H9 (cell line): ENCODE data around the gene GCSH. TPM values are rescaled to one million over a fixed set of nuclear protein-coding genes. Genes with fewer than 3 reads are reported as not detected.

Source experiments
- DNase-seq: peaks from one replicate; pipeline ENCODE4 v3.0.0-alpha.2; 2017
- H2AFZ ChIP-seq: one replicate; pipeline ENCODE4 v1.6.1; 2013; ENCODE audit warnings: mild to moderate bottlenecking, low read length, control low read depth, moderate library complexity
- H2AK5ac ChIP-seq: 2 replicates; pipeline ENCODE4 v1.6.1; 2013; ENCODE audit warnings: low read length, control low read depth, mixed read lengths; ENCODE audit not compliant: insufficient read length
- H2BK120ac ChIP-seq: one replicate; pipeline ENCODE4 v1.6.1; 2013; ENCODE audit warnings: low read depth, mild to moderate bottlenecking, low read length, control low read depth, inconsistent platforms; ENCODE audit not compliant: poor library complexity, severe bottlenecking
- H2BK12ac ChIP-seq: 2 replicates; pipeline ENCODE4 v1.6.1; 2013; ENCODE audit warnings: low read length, control low read depth, mixed read lengths, low read depth; ENCODE audit not compliant: insufficient read length
- H2BK15ac ChIP-seq: 2 replicates; pipeline ENCODE4 v1.6.1; 2013; ENCODE audit warnings: low read depth, low read length, control low read depth
- H2BK20ac ChIP-seq: one replicate; pipeline ENCODE4 v1.6.1; 2013; ENCODE audit warnings: low read depth, mild to moderate bottlenecking, low read length, control low read depth, inconsistent platforms; ENCODE audit not compliant: poor library complexity, severe bottlenecking
- H2BK5ac ChIP-seq: 2 replicates; pipeline ENCODE4 v1.6.1; 2013; ENCODE audit warnings: low read length, control low read depth, mixed read lengths; ENCODE audit not compliant: insufficient read length
- H3K14ac ChIP-seq: 2 replicates; pipeline ENCODE4 v1.6.1; 2013; ENCODE audit warnings: low read length, control low read depth; ENCODE audit not compliant: insufficient read depth
- H3K18ac ChIP-seq: 2 replicates; pipeline ENCODE4 v1.6.1; 2013; ENCODE audit warnings: low read depth, mild to moderate bottlenecking, mixed read lengths, low read length, control low read depth; ENCODE audit not compliant: insufficient read length
- H3K23ac ChIP-seq: 2 replicates; pipeline ENCODE4 v1.6.1; 2013; ENCODE audit warnings: low read length, control low read depth, mixed read lengths, low read depth; ENCODE audit not compliant: insufficient read length
- H3K23me2 ChIP-seq: 2 replicates; pipeline ENCODE4 v1.6.1; 2013; ENCODE audit warnings: low read depth, mild to moderate bottlenecking, mixed read lengths, low read length, control low read depth; ENCODE audit not compliant: insufficient read length, poor library complexity, severe bottlenecking
- H3K27ac ChIP-seq: 2 replicates; pipeline ENCODE4 v1.5.1; 2013; ENCODE audit warnings: low read length, control low read depth, mixed read lengths, low read depth; ENCODE audit not compliant: insufficient read length
- H3K27me3 ChIP-seq: 2 replicates; pipeline ENCODE4 v1.6.1; 2013; ENCODE audit warnings: low read length, control low read depth, inconsistent platforms; ENCODE audit not compliant: insufficient read depth
- H3K4ac ChIP-seq: 2 replicates; pipeline ENCODE4 v1.6.1; 2013; ENCODE audit warnings: low read depth, mild to moderate bottlenecking, control low read depth, inconsistent platforms, low read length, moderate library complexity
- H3K4me1 ChIP-seq: 2 replicates; pipeline ENCODE4 v1.6.1; 2013; ENCODE audit warnings: low read length, control low read depth, inconsistent platforms; ENCODE audit not compliant: insufficient read depth
- H3K4me2 ChIP-seq: 2 replicates; pipeline ENCODE4 v1.6.1; 2013; ENCODE audit warnings: low read length, control low read depth, mixed read lengths; ENCODE audit not compliant: insufficient read length, insufficient read depth
- H3K56ac ChIP-seq: 2 replicates; pipeline ENCODE4 v1.6.1; 2013; ENCODE audit warnings: low read depth, mild to moderate bottlenecking, mixed read lengths, low read length, control low read depth; ENCODE audit not compliant: insufficient read length
- H3K79me1 ChIP-seq: 2 replicates; pipeline ENCODE4 v1.6.1; 2013; ENCODE audit warnings: low read depth, mild to moderate bottlenecking, moderate library complexity, low read length, control low read depth, inconsistent platforms; ENCODE audit not compliant: insufficient read depth, poor library complexity, severe bottlenecking
- H3K79me2 ChIP-seq: 2 replicates; pipeline ENCODE4 v1.6.1; 2013; ENCODE audit warnings: low read length, control low read depth, inconsistent platforms; ENCODE audit not compliant: insufficient read depth
- H3K9ac ChIP-seq: 2 replicates; pipeline ENCODE4 v1.6.1; 2013; ENCODE audit warnings: low read length, control low read depth, mixed read lengths; ENCODE audit not compliant: insufficient read length; ENCODE audit errors: extremely low read depth
- H3K9me3 ChIP-seq: one replicate; pipeline ENCODE4 v1.6.1; 2013; ENCODE audit warnings: low read depth, low read length, inconsistent platforms; ENCODE audit not compliant: control insufficient read depth
- H3T11ph ChIP-seq: one replicate; pipeline ENCODE4 v1.6.1; 2013; ENCODE audit warnings: mild to moderate bottlenecking, low read length, control low read depth, inconsistent platforms
- H4K20me1 ChIP-seq: one replicate; pipeline ENCODE4 v1.6.1; 2013; ENCODE audit not compliant: control insufficient read depth, insufficient read length, insufficient read depth
- H4K5ac ChIP-seq: 2 replicates; pipeline ENCODE4 v1.6.1; 2013; ENCODE audit warnings: low read depth, mild to moderate bottlenecking, mixed read lengths, low read length, control low read depth; ENCODE audit not compliant: insufficient read length
- H4K8ac ChIP-seq: replicated peaks from 2 replicates; pipeline ENCODE4 v1.6.1; 2013; ENCODE audit warnings: low read length, control low read depth, mixed read lengths, low read depth; ENCODE audit not compliant: insufficient read length
- H4K91ac ChIP-seq: 2 replicates; pipeline ENCODE4 v1.6.1; 2013; ENCODE audit warnings: low read depth, mild to moderate bottlenecking, moderate library complexity, mixed read lengths, low read length, control low read depth; ENCODE audit not compliant: insufficient read length
- H3K27ac Mint-ChIP-seq, 3 experiments: 2 replicates in 2 of 3; 3 replicates in 1 of 3; pipeline ENCODE4 v1.8.0; 2020 to 2021; ENCODE audit warnings: mixed read lengths in 3 of 3, mild to moderate bottlenecking in 1 of 3, moderate library complexity in 1 of 3
- H3K27me3 Mint-ChIP-seq: 2 replicates; pipeline ENCODE4 v1.8.0; 2021; ENCODE audit warnings: low read depth, mild to moderate bottlenecking, moderate library complexity, mixed read lengths
- H3K36me3 Mint-ChIP-seq, 3 experiments: 2 replicates in 2 of 3; 3 replicates in 1 of 3; pipeline ENCODE4 v1.8.0; 2020 to 2021; ENCODE audit warnings: low read depth in 3 of 3, mixed read lengths in 3 of 3; ENCODE audit not compliant: insufficient read depth in 1 of 3
- H3K4me1 Mint-ChIP-seq, 2 experiments: 2 replicates each; pipeline ENCODE4 v1.8.0; 2020; ENCODE audit warnings: mixed read lengths in 2 of 2
- H3K4me3 Mint-ChIP-seq, 2 experiments: 2 replicates in 1 of 2; 3 replicates in 1 of 2; pipeline ENCODE4 v1.8.0; 2020 to 2021; ENCODE audit warnings: mild to moderate bottlenecking in 2 of 2, mixed read lengths in 2 of 2, moderate library complexity in 1 of 2
- H3K9me3 Mint-ChIP-seq, 2 experiments: 2 replicates in 1 of 2; 3 replicates in 1 of 2; pipeline ENCODE4 v1.8.0; 2020; ENCODE audit warnings: mild to moderate bottlenecking in 2 of 2, mixed read lengths in 2 of 2, moderate library complexity in 1 of 2
- WGBS: extraction: QIAGEN DNeasy Blood & Tissue Kit; methylation state at CpG from one replicate; pipeline ENCODE4 v1.1.7; 2013; ENCODE audit warnings: missing lambda C conversion rate, low lambda C conversion rate, mixed read lengths; ENCODE audit not compliant: insufficient read length; ENCODE audit errors: extremely low coverage; 5-methylcytosine and 5-hydroxymethylcytosine counted together
- total RNA-seq: library from RNA; stranded (reverse); gene quantifications from 2 replicates; pipeline ENCODE4 v1.2.1, GENCODE V29; 2021
- TF ChIP-seq, protein P1 (sequence below): fragments of 200-600 bp; sonication (generic); conservative IDR thresholded peaks from 3 replicates; pipeline ENCODE4 v1.8.0; 2021; ENCODE audit warnings: antibody characterized with exemption, mild to moderate bottlenecking

GCSH gene
- total RNA-seq, 1 experiment from 2014 or later = 87.4 TPM

DNA sequence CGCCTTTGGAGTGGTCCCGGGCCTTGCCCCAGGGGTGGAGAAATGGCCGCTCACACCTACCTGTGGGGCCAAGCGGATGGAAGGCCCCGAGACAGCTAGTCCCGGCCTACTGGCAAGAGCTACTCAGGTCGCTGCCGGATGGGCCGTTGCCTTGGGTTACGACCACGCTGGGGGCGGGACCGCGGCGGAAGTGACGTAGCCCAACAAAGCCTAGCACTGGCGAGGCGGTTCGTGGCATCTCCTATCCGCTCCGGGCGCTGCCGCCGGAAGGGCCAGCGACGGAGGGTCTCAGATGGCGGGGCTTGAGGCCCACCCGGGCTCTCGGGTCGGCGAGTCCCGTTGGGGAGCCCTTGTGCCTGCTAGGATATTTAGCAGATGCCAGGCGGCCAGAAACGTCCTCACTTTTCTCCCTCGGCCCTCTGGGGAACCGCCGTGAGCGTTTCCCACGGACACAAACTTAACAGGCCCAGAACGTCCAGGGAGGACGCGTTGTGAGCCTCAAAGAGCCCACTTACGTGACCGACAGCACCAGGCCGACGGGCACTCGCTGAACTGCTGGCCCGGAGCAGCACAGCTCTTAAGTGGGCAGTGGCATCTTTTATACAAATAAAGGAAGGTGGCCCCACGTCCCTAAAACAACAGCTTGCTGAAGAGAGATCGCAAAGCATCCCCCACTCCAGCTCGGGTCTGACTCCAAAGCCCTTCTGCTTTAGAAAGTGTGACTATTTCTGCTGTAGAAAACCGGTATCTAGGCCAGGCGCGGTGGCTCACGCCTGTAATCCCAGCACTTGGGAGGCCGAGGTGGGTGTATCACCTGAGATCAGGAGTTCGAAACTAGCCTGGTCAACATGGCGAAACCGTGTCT is 18.9 kb downstream of the GCSH start, which contains the start of gene C16orf46:
C16orf46 (minus strand) TSS at position 163 of the 865 bp plus-strand sequence. CDS start 13,283 bp downstream, outside the sequence.
- TF ChIP-seq, protein P1, sequence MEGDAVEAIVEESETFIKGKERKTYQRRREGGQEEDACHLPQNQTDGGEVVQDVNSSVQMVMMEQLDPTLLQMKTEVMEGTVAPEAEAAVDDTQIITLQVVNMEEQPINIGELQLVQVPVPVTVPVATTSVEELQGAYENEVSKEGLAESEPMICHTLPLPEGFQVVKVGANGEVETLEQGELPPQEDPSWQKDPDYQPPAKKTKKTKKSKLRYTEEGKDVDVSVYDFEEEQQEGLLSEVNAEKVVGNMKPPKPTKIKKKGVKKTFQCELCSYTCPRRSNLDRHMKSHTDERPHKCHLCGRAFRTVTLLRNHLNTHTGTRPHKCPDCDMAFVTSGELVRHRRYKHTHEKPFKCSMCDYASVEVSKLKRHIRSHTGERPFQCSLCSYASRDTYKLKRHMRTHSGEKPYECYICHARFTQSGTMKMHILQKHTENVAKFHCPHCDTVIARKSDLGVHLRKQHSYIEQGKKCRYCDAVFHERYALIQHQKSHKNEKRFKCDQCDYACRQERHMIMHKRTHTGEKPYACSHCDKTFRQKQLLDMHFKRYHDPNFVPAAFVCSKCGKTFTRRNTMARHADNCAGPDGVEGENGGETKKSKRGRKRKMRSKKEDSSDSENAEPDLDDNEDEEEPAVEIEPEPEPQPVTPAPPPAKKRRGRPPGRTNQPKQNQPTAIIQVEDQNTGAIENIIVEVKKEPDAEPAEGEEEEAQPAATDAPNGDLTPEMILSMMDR = no peak
- Histone ChIP-seq H3K23me2 (peaks cover 8% of the 10 kb centered on the region), H2AFZ (no peak within 1 kb of the TSS), H2BK12ac (no peak within 1 kb of the TSS), H3T11ph (no peak within 1 kb of the TSS), H2BK5ac (no peak within 1 kb of the TSS), H4K91ac (no peak within 1 kb of the TSS), H3K9ac (peak within 1 kb of the TSS; percentile 71), H3K4me1 (no peaks in the 10 kb centered on the region), H3K27me3 (no peaks in the 10 kb centered on the region), H3K9me3 (no peaks in the 10 kb centered on the region), H2BK120ac (no peak within 1 kb of the TSS), H3K56ac (no peak within 1 kb of the TSS), H2AK5ac (no peak within 1 kb of the TSS), H3K79me2 (no peaks in the 10 kb centered on the region), H2BK15ac (no peak within 1 kb of the TSS), H3K23ac (no peak within 1 kb of the TSS), H3K4ac (no peak within 1 kb of the TSS), H3K27ac (no peak within 1 kb of the TSS), H4K20me1 (no peaks in the 10 kb centered on the region), H4K5ac (no peak within 1 kb of the TSS), H3K14ac (peak within 1 kb of the TSS; percentile 88), H3K4me2 (peak within 1 kb of the TSS; percentile 72), H4K8ac (no peak within 1 kb of the TSS), H3K79me1 (no peaks in the 10 kb centered on the region), H2BK20ac (no peak within 1 kb of the TSS), H3K18ac (peak within 1 kb of the TSS; percentile 45)
- Mint-ChIP-seq H3K27ac (peak within 1 kb of the TSS; percentile 91 to 98 (median 95)), H3K27me3 (no peaks in the 10 kb centered on the region; the same call in 1 of the 2 replicates), H3K9me3 (no peaks in the 10 kb centered on the region), H3K36me3 (peaks cover 0 to 6% (median 6%) of the 10 kb centered on the region in 3 experiments; a peak in 3 of 7 replicates), H3K4me1 (peaks cover 11 to 12% of the 10 kb centered on the region in 2 experiments), H3K4me3 (no peak within 1 kb of the TSS)
- WGBS = no CpG with 5 or more reads among the region's 59 CpGs
- peak; percentile 99 for DNase-seq
